ENCODE data around the gene APOL2.

APOL2 gene

DNA sequence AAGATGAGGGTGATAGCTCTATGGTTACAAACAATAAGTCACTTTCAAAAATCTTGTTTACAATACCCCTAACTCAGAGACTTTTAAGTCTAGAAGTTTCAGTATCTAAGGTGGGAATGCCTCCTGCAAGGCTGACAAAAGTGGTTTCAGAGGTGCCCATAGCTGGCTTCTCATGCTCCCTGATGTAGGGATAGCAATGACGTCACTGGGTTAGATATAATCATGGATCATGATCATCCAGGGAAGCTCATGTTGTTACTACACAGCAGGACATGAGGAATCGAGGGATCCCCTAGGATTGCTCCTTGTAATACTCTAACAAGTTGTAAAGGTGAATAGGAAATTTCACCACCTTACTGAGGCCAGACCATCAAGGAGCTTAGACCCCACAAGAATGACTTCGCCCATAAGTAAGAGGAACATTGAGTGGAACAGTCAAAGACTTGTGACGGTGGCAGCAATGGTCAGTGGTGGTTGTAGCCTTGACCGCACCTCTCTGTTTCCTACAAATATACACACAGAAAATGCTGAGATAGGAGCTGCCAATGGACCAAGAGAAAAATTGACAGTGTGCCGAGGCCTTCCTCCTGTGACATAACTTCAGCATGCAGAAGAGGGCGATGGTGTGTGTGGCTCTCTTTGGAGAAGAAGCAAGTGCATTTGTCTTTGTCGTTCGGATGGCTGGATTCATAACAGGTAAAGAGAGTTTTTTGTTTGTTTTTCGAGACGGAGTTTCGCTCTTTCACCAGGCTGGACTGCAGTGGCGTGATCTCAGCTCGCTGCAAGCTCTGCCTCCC, 53.3 kb downstream of the APOL2 start:
- TF ChIP-seq, protein P1, sequence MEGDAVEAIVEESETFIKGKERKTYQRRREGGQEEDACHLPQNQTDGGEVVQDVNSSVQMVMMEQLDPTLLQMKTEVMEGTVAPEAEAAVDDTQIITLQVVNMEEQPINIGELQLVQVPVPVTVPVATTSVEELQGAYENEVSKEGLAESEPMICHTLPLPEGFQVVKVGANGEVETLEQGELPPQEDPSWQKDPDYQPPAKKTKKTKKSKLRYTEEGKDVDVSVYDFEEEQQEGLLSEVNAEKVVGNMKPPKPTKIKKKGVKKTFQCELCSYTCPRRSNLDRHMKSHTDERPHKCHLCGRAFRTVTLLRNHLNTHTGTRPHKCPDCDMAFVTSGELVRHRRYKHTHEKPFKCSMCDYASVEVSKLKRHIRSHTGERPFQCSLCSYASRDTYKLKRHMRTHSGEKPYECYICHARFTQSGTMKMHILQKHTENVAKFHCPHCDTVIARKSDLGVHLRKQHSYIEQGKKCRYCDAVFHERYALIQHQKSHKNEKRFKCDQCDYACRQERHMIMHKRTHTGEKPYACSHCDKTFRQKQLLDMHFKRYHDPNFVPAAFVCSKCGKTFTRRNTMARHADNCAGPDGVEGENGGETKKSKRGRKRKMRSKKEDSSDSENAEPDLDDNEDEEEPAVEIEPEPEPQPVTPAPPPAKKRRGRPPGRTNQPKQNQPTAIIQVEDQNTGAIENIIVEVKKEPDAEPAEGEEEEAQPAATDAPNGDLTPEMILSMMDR (IDR thresholded peaks at IDR 0.05; ENCODE audit: borderline replicate concordance, insufficient read depth, low read depth, low read length), result no peak
- no peak overlapping the region for H3K4me3 ChIP-seq (ENCODE audit: low read depth, low read length)

DNA sequence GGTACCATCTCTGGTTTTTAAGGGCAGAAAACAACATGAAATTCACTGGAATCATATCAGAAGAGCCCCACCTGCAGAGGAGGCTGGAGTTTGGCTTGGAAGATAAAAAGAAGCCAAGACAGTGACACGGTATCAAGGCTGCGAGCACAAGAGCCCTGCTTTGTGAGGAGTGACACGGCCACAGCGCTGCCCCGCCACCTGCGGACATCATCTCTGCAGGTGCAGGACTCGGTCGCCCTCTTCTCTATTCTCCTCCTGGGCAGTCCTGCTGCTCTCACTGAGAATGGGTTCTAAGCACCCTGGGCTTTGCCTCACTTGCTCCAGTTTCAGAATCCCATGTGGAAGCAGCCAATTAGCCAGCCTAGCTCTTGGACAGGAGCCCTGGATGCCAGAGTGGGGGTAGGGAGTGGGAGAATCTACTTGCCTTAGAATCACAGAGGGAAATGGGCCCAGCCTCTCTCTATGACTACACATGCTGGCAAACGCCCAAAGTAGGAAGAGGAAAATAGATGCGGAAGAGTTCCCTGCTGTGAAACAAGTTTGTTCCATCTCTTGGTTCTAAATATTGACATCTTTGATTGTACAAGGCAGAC, 54.8 kb downstream of the APOL2 start:
- no peak overlapping the region for H3K4me3 ChIP-seq (ENCODE audit: low read depth, low read length)
- TF ChIP-seq, protein P1 (IDR thresholded peaks at IDR 0.05; ENCODE audit: borderline replicate concordance, insufficient read depth, low read depth, low read length), result no peak

DNA sequence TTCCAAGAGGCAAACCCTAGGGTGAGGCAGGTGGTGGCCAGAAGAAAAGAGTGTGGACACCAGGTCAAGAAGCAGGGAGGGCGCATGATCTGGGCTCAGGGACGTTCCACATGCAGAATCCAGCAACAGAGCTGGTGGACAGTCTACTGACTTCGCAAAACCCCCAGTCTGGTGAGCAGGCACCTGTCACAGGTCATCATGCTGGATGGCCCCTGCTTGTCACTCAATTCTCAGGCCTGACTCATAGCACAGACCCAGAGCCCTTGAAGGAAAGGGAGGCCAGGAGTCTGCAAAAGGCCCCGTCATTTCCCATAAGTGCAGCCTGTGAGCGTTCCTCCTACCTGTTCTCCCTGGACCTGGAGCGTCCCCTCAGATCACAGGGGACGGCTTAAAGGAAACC, 55.9 kb downstream of the APOL2 start:
- TF ChIP-seq, protein P1 (IDR thresholded peaks at IDR 0.05; ENCODE audit: borderline replicate concordance, insufficient read depth, low read depth, low read length), result no peak
- no peak overlapping the region for H3K4me3 ChIP-seq (ENCODE audit: low read depth, low read length)

DNA sequence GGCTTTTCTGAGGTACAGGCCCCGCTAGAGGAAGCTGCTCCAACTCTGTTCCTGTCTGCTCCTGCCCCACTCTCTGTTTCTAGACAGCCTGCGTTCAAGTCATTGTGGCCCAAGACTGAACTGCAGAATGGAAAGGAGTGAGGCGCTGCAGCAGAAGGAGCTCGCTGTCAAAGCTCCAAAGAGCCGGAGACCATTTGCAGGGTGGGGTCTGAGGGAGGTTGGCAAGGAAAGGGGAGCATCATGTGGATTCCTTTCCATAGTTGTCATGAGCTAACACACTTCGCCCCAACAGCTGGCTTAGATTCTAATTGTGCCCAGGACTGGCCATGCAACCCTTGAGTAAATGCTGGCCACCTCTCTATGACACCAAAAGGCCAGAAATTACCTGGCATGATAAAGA, 56.5 kb downstream of the APOL2 start:
- no peak overlapping the region for H3K4me3 ChIP-seq (ENCODE audit: low read depth, low read length)

DNA sequence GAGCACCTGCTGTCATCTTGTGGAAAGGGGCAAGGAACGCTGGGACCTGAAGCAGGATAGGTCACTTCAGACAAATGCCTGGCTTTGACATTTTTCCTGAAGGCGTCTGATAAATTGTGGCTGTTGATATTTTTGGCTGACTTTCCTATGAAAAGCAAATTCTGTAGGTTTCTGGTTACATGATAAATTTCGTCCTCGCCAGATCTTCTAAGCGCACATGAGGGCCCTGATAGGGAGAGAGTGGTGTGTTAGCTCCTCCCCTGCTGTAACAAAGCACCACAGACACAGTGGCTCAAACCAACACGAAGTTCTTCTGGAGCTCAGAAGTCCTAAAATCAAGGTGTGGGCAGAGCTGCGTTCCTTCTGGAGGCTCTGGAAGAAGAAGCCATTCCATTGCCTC, 57.3 kb downstream of the APOL2 start:
- no peak overlapping the region for H3K4me3 ChIP-seq (ENCODE audit: low read depth, low read length)
- TF ChIP-seq, protein P1 (IDR thresholded peaks at IDR 0.05; ENCODE audit: borderline replicate concordance, insufficient read depth, low read depth, low read length), result no peak

More for the DNA sequence above, 56.5 kb downstream of the APOL2 start:
- TF ChIP-seq, protein P1 (IDR thresholded peaks at IDR 0.05; ENCODE audit: borderline replicate concordance, insufficient read depth, low read depth, low read length), result no peak

DNA sequence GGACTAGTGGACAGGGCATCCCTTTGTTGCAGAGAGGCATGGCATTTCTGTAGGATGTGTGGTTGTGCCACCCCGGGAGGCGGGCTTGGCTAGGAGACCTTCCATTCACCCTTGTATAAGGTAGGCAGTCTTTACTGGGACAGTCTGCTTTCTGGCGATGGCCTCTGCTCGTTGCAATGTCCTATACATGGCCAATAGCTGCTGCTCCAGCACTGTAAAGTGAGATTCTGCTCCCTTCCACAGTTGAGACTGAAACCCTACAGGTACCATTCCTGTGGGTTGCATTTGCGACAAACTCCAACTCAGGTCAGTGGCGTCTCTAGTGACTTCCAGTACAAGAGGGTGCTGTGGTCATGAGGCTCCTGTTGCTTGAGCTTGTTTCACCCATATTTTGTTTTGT, 58.4 kb downstream of the APOL2 start:
- no peak overlapping the region for H3K4me3 ChIP-seq (ENCODE audit: low read depth, low read length)
- TF ChIP-seq, protein P1 (IDR thresholded peaks at IDR 0.05; ENCODE audit: borderline replicate concordance, insufficient read depth, low read depth, low read length), result no peak

Data from GM12875 (cell line).